ENCODE results near the gene ZNF664. TPM values are rescaled to one million over a fixed set of nuclear protein-coding genes. Genes with fewer than 3 reads are reported as not detected.

Gene ZNF664
- total and polyA plus RNA-seq, 2 of the 4 experiments (the other 2 are of a cell fraction) = 29.9 to 32.6 TPM

- CTCF ChIA-PET = interaction anchor here (1.5 kb wide), 1 partner anchor 11 kb away, joined by 3 read pairs; no protein-coding TSS in a partner anchor
- Histone ChIP-seq H4K20me1 (ENCODE audit: insufficient read depth, low read length) (peaks cover 4% of the 10 kb centered on the region; the same call in 1 of the 2 replicates), H4K8ac (ENCODE audit: low read depth in 2 of 2, low read length in 2 of 2) (no peak overlapping the region), H3K9me1 (ENCODE audit: insufficient read depth, low read length) (peaks cover 12% of the 10 kb centered on the region), H3K36me3 (ENCODE audit: control insufficient read depth, insufficient read depth, low read length) (peaks cover 4% of the 10 kb centered on the region; the same call in 1 of the 2 replicates), H2AK9ac (replicated peaks; ENCODE audit: low read depth, low read length, poor library complexity) (no peak overlapping the region), H3K14ac (replicated peaks; ENCODE audit: low read depth, low read length) (0 out of 2 replicates have a peak overlapping the region, but pooled peaks have one; percentile 3), H3K4me2 (ENCODE audit: low read depth, low read length) (no peak overlapping the region), H3K4ac (ENCODE audit: low read depth, low read length) (peak overlapping the region; percentile 76; the same call in 1 of the 2 replicates), H2BK5ac (ENCODE audit: low read depth, low read length, poor library complexity, severe bottlenecking) (no peak overlapping the region), H2BK20ac (ENCODE audit: low read depth, low read length) (peak overlapping the region; percentile 62; the same call in 1 of the 2 replicates), H3K4me3 (ENCODE audit: insufficient read depth, low read depth, low read length) (no peak overlapping the region), H3K18ac (ENCODE audit: low read depth, low read length) (no peak overlapping the region), H3K9me3 (ENCODE audit: control insufficient read depth, insufficient read depth, low read length) (no peaks in the 10 kb centered on the region), H3K9ac (ENCODE audit: low read depth, low read length) (no peak overlapping the region), H2BK120ac (ENCODE audit: low read depth, low read length) (peak overlapping the region; percentile 8; the same call in 1 of the 2 replicates), H3K4me1 (ENCODE audit: control insufficient read depth, insufficient read depth, low read length) (peaks cover 19% of the 10 kb centered on the region), H2AK5ac (ENCODE audit: low read depth, low read length) (peak overlapping the region; percentile 42; the same call in 1 of the 2 replicates), H2AFZ (replicated peaks; ENCODE audit: low read length, poor library complexity) (no peak overlapping the region), H3K56ac (ENCODE audit: extremely low read depth, insufficient read depth, low read length) (no peak overlapping the region), H3K27me3 (ENCODE audit: control insufficient read depth, insufficient read depth, low read length) (no peaks in the 10 kb centered on the region), H4K5ac (ENCODE audit: low read depth, low read length) (no peak overlapping the region), H3K79me1 (ENCODE audit: low read depth in 1 of 2, low read length in 2 of 2) (peaks cover 29 to 66% of the 10 kb centered on the region in 2 experiments), H4K91ac (ENCODE audit: insufficient read depth, low read depth, low read length) (no peak overlapping the region), H3K27ac (ENCODE audit: insufficient read depth, low read length) (no peak overlapping the region), H3K23ac (ENCODE audit: low read depth, low read length) (no peak overlapping the region), H2BK15ac (ENCODE audit: low read depth, low read length) (no peak overlapping the region)
- DNase-seq = no peak
- no peak for ATAC-seq (ENCODE audit: low read depth)
- intact Hi-C loops (cut with micrococcal nuclease) (no loop called here), dilution Hi-C loops (cut with HindIII; ENCODE audit: low sequenced_read_pairs, unreplicated experiment) (no loop called here), in situ Hi-C loops (cut with MboI; ENCODE audit: low sequenced_read_pairs) (no loop called here)
- BruUV-seq (replicated peaks) = no TSS peak
- TF ChIP-seq MAZ (IDR thresholded peaks at IDR 0.05; ENCODE audit: borderline replicate concordance, low read depth, low read length) (no peak), FOS (IDR thresholded peaks at IDR 0.05; ENCODE audit: low read depth, low read length) (no peak), CEBPB (IDR thresholded peaks at IDR 0.05; ENCODE audit: low read depth, low read length) (no peak), BHLHE40 (IDR thresholded peaks at IDR 0.05; ENCODE audit: low read depth, low read length) (no peak), NFE2L2 (IDR thresholded peaks at IDR 0.05; ENCODE audit: low read depth, low read length) (no peak), RCOR1 (IDR thresholded peaks at IDR 0.05; ENCODE audit: insufficient replicate concordance, low read length) (no peak), RAD21 (IDR thresholded peaks at IDR 0.05; ENCODE audit: low read length) (no peak), RFX5 (IDR thresholded peaks at IDR 0.05; ENCODE audit: low read depth, low read length) (no peak), ELK1 (IDR thresholded peaks at IDR 0.05; ENCODE audit: borderline replicate concordance, low read depth, low read length) (no peak)
- POLR2A ChIA-PET (ENCODE audit: unreplicated experiment) = no interaction called here
- WGBS, 2 experiments (ENCODE audit: extremely low coverage in 2 of 2, insufficient read length in 1 of 2) = 98% methylated on average over 12 of the region's 15 CpGs; no CpG with 5 or more reads in 1 of the 2 experiments
These were observed 22.3 kb upstream of the ZNF664 start for GRCh38 chr12:123950476-123951349.

All from IMR-90 (cell line).